HG03469 (cell line): Measurements from ENCODE around the gene ATG13.
"Not testable (repeated sequence)": the region's sequence is repeated elsewhere in the genome, so short reads cannot be mapped to it uniquely, and the experiment has no call there.

Experiments used
- ATAC-seq: cut with Tn5 transposase; IDR thresholded peaks from one replicate; pipeline ENCODE4 v1.9.1; 2021; ENCODE audit warnings: mild to moderate bottlenecking, moderate library complexity, moderate number of reproducible peaks; ENCODE audit not compliant: unreplicated experiment

ATG13 gene

GRCh38 chr11:46642627-46643335, 25.4 kb downstream of the ATG13 start:
- no peak for ATAC-seq

GRCh38 chr11:46643531-46643930, 26.2 kb downstream of the ATG13 start:
- no peak for ATAC-seq

DNA sequence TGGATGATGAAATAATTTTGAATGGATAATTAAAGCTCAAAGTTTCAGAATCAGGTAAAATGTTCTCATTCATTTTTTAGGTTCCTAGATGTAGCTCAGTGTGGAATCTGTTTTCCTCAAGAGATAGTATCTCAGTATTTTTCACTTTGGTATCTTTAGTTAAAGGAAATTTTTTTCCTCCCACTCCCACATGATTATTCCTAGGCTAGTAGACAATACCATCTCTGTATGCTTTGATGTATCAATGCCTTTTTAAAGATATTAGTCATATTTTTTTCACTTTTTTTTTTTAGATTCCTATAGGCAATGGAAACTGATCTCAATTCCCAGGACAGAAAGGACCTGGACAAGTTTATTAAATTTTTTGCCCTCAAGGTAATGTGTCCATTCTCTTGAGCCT, 26.6 kb downstream of the ATG13 start:
- no peak for ATAC-seq

- ATAC-seq, result no peak
Observed at GRCh38 chr11:46649180-46649738, 31.9 kb downstream of the ATG13 start.

DNA sequence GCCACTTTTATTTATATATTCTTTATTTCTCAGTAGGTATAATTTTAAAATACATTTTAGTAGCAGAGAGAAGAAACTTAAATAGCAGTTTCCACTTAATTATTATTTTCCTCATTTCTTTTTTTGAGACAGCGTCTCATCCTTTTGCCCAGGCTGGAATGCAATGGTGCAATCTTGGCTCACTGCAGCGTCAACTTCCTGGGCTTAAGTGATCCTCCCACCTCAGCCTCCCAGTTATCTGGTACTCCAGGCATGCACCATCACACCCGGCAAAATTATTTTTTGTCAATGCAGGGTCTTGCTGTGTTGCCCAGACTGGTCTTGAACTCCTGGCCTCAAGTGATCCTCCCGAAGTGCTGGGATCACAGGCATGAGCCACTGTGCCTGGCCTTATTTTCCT, 38.3 kb downstream of the ATG13 start:
- ATAC-seq, result no peak

DNA sequence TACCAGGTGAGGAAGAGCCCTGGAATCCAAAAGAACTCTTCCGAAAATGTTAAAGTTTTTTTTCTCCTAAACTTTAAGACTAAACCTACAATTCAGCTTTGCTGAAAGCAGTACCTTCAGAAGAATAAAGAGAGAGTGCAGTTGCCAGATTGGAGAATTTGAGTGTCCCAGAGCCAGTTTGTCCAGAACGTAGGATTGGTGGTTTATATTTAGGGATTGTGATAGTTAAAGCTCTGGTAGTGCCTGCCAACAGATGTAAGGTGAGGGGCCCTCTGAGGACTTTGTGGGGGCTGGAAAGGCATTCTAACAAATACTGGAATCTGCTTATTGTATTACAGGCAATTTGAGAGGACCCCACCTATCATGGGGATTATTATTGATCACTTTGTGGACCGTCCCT, 39.8 kb downstream of the ATG13 start:
- no peak for ATAC-seq

DNA sequence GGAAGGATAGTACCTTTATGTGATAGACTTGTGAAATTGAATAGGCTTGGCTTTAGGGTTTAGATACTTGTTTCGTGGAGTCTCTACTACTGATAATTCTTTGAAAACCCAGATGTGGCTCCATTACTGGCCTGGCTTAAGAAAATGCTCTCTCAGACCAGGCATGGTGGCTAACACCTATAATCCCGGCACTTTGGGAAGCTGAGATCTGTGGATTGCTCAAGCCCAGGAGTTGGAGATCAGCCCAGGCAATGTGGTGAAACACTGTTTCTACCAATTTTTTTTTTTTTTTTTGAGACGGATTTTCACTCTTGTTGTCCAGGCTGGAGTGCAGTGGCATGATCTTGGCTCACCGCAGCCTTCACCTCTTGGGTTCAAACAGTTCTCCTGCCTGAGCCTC, 40.9 kb downstream of the ATG13 start:
- ATAC-seq, result no peak

DNA sequence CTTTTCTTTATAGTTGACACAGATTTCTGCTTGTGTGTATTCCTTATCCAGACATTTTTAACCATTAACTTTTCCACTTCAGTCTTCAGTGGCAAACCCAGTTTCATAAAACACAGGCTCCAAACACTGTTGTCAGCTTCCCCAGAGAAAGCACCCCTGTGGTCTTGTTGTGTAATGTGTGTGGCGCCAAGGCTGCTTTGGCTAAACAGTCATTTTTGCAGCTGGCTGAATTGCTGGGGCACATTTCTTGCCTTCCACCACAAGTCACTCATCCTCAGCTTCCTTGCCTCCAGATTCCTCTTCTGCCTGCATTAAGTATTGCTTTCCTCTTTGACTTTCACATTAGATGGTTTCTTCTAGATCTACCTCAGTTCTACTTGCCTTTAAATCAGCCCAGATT, 42.6 kb downstream of the ATG13 start:
- ATAC-seq, result no peak

- no peak for ATAC-seq
Observed at GRCh38 chr11:46661836-46662235, 44.5 kb downstream of the ATG13 start.

GRCh38 chr11:46662366-46662765, 45.0 kb downstream of the ATG13 start:
- no peak for ATAC-seq

DNA sequence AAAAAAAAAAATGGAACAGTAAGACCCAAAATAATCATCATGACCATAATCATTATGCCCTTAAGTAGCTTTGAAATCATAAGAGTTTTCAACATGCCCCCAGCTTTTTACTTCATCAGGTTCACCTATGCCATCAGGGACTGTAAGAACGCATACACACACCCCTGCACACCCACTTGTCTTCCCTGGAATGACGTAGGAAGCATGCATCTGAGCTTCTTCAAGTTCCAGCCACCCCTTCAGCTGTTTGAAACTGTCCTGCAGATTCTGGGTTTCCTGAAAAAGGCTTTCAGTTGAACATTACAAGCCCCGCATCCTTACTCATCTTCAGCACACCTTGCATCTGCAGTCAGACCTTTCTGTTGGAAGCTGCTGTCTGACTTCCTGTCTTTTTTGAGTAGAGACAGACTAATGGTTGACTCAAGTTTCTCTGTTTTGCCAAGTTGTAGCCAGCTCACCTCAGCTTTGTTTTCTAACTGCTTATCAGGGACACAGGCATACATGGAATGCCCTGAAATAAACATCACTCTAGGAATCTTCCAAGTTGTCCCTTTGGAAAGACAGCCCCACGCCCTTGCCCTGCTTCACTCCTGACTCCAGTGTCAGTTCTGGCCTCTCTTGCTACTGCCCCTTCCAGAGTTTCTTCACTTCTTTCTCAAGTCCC, 46.1 kb downstream of the ATG13 start:
- ATAC-seq, result no peak

DNA sequence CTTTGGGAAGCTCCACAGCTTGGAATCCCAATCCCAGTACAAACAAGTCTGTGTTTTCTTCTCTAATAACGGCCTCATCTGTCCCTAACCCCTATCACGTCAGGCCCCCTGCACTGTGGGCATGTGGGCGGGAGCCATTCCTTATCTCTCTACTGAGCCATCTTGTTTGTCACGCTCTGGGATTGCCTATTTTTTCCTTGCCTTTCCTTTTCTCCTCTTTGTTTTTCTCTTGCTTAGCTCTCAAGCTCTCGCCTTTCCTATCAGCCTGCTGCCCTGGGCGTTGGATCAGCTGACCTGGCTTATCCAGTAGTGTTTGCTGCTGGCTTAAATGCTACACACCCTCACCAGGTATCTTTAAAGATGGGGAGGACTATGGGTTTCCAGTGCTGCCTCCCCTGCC, 47.3 kb downstream of the ATG13 start:
- ATAC-seq, result no peak

GRCh38 chr11:46665356-46665755, 48.0 kb downstream of the ATG13 start:
- no peak for ATAC-seq

DNA sequence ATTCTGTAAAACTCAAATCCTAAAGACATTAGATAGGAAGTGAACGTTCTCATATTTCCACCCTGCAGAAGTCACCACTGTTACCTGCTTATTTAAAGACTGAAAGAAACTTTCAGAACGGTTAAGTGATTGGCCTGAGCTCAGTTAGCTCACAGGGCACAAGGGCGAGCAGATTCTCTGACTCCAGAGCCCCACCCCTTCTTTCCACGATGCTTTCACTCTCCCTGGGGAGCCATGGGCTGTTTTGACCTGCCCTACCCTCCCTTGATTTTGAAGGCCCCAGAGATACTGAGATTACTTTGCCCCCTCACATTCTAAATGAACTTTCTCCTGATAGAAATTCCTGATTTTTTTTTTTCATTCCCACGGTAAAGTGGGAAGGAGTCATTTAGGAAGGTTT, 49.2 kb downstream of the ATG13 start:
- no peak for ATAC-seq

GRCh38 chr11:46667043-46667481, 49.7 kb downstream of the ATG13 start:
- ATAC-seq, result no peak

GRCh38 chr11:46668480-46669085, 51.2 kb downstream of the ATG13 start:
- no peak for ATAC-seq

GRCh38 chr11:46669711-46670139, 52.4 kb downstream of the ATG13 start:
- ATAC-seq, result no peak

- not testable (repeated sequence) for ATAC-seq
Observed at GRCh38 chr11:46670521-46670920, 53.2 kb downstream of the ATG13 start.

GRCh38 chr11:46671958-46672315, 54.6 kb downstream of the ATG13 start:
- ATAC-seq, result no peak

DNA sequence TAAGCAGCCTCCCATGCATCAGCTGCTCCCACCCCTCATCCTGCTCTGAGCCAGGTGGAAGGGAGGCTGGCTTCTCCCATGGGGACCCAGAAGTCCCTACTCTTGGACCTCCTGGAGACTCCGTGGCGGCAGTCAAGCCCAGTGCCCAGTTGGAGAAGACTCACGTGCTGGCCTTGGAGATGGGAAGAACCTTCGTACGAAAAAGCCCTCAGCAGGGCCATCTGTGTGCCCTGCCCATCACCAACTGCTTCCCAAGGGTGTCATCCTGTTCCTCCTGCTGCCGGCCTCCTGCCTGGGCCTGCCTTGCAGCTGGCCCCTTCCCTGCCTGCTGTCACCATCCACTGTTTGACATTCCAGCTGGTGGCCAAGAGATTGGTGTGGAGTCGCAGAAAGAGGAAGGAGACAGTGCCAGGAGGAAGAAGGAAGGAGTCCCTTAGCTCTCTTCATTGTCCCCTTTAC, 55.1 kb downstream of the ATG13 start:
- no peak for ATAC-seq

- no peak for ATAC-seq
Observed at GRCh38 chr11:46673713-46674462, 56.5 kb downstream of the ATG13 start.
